Endodermal cell (in vitro differentiated cells): ENCODE data around the gene ELOF1. TPM values are rescaled to one million over a fixed set of nuclear protein-coding genes. Genes with fewer than 3 reads are reported as not detected.

Experiments used
- DNase-seq: peaks from one replicate; pipeline ENCODE4 v3.0.0-alpha.2; 2017
- H3K27ac ChIP-seq: 2 replicates; pipeline ENCODE4 v1.5.1; 2013; ENCODE audit warnings: mild to moderate bottlenecking, low read depth, low read length, moderate library complexity
- H3K27me3 ChIP-seq: 2 replicates; pipeline ENCODE4 v1.6.1; 2013; ENCODE audit warnings: mild to moderate bottlenecking, low read length, moderate library complexity; ENCODE audit not compliant: insufficient read depth, control insufficient read depth, poor library complexity, severe bottlenecking
- H3K36me3 ChIP-seq: 2 replicates; pipeline ENCODE4 v1.7.0; 2013; ENCODE audit warnings: mild to moderate bottlenecking, low read length, moderate library complexity; ENCODE audit not compliant: control insufficient read depth, insufficient read depth
- H3K4me1 ChIP-seq: one replicate; pipeline ENCODE4 v1.7.0; 2013; ENCODE audit warnings: low read length; ENCODE audit not compliant: control insufficient read depth, insufficient read depth
- H3K4me3 ChIP-seq: 2 replicates; pipeline ENCODE4 v1.5.1; 2013; ENCODE audit warnings: mild to moderate bottlenecking, low read length, moderate library complexity
- H3K9ac ChIP-seq: 2 replicates; pipeline ENCODE4 v1.6.1; 2013; ENCODE audit warnings: mild to moderate bottlenecking, low read length, moderate library complexity; ENCODE audit not compliant: poor library complexity, severe bottlenecking; ENCODE audit errors: extremely low read depth
- H3K9me3 ChIP-seq: 2 replicates; pipeline ENCODE4 v1.6.1; 2013; ENCODE audit warnings: mild to moderate bottlenecking, low read length, moderate library complexity; ENCODE audit not compliant: control insufficient read depth
- H3K27ac Mint-ChIP-seq: 2 replicates; pipeline ENCODE4 v1.8.0; 2020; ENCODE audit warnings: mixed read lengths
- H3K27me3 Mint-ChIP-seq: 2 replicates; pipeline ENCODE4 v1.8.0; 2021; ENCODE audit warnings: mild to moderate bottlenecking, mixed read lengths; ENCODE audit not compliant: insufficient read depth
- H3K36me3 Mint-ChIP-seq: 2 replicates; pipeline ENCODE4 v1.8.0; 2020; ENCODE audit warnings: low read depth, mixed read lengths
- H3K4me1 Mint-ChIP-seq: 2 replicates; pipeline ENCODE4 v1.8.0; 2020; ENCODE audit warnings: mixed read lengths
- H3K4me3 Mint-ChIP-seq: 2 replicates; pipeline ENCODE4 v1.8.0; 2020; ENCODE audit warnings: mild to moderate bottlenecking, moderate library complexity, mixed read lengths
- H3K9me3 Mint-ChIP-seq: 2 replicates; pipeline ENCODE4 v1.8.0; 2020; ENCODE audit warnings: mild to moderate bottlenecking, mixed read lengths
- CTCF ChIP-seq: fragments of 200-600 bp; sonication (generic); conservative IDR thresholded peaks from 2 replicates; pipeline ENCODE4 v1.5.0; 2021; ENCODE audit warnings: antibody characterized with exemption, mild to moderate bottlenecking
- WGBS, 2 experiments: methylation state at CpG; one replicate each; pipeline versions ENCODE4 v1.1.5 to v1.1.7; 2013; ENCODE audit warnings: missing lambda C conversion rate in 2 of 2, mixed read lengths in 1 of 2; ENCODE audit not compliant: insufficient coverage in 1 of 2, insufficient read length in 1 of 2; 5-methylcytosine and 5-hydroxymethylcytosine counted together
- total RNA-seq, 2 donors: library from RNA; stranded (reverse); fragmentation: NEBNext Ultra II Directional in 1 of 2; extraction: Animal tissue kit (Norgen Biotek cat#: 25700) in 1 of 2; gene quantifications; 2 replicates in 1 of 2; 3 replicates in 1 of 2; pipeline ENCODE4 v1.2.1, GENCODE V29; 2021

Gene ELOF1
- total RNA-seq, 2 donors from 2014 or later, result 62.6 to 68.7 TPM

GRCh38 chr19:11596156-11596555 lies 37.1 kb upstream of the ELOF1 start:
- no peak for DNase-seq
- peaks cover 8% of the 10 kb centered on the region for H3K9me3 ChIP-seq
- peaks cover 26% of the 10 kb centered on the region for H3K36me3 ChIP-seq
- TF ChIP-seq CTCF, result no peak
- H3K4me3 ChIP-seq, result no peak overlapping the region
- Mint-ChIP-seq H3K4me1 (no peaks in the 10 kb centered on the region), H3K4me3 (no peak overlapping the region), H3K36me3 (peaks cover 30% of the 10 kb centered on the region), H3K27ac (peak overlapping the region; percentile 52), H3K27me3 (no peaks in the 10 kb centered on the region), H3K9me3 (peaks cover 7% of the 10 kb centered on the region)
- H3K4me1 ChIP-seq, result peaks cover 3% of the 10 kb centered on the region
- no peaks in the 10 kb centered on the region for H3K27me3 ChIP-seq
- H3K9ac ChIP-seq, result no peak overlapping the region
- WGBS, 2 experiments, result 95 to 98% methylated on average over 8 to 10 of the region's 10 CpGs
- no peak overlapping the region for H3K27ac ChIP-seq

GRCh38 chr19:11594084-11594483 lies 35.1 kb upstream of the ELOF1 start:
- Histone ChIP-seq H3K4me3 (no peak overlapping the region), H3K9ac (no peak overlapping the region), H3K9me3 (no peaks in the 10 kb centered on the region), H3K27me3 (no peaks in the 10 kb centered on the region), H3K27ac (no peak overlapping the region), H3K36me3 (peaks cover 7% of the 10 kb centered on the region), H3K4me1 (peaks cover 3% of the 10 kb centered on the region)
- H3K27me3 Mint-ChIP-seq, result peaks cover 2% of the 10 kb centered on the region
- H3K36me3 Mint-ChIP-seq, result peaks cover 12% of the 10 kb centered on the region
- H3K4me3 Mint-ChIP-seq, result no peak overlapping the region
- 86 to 90% methylated on average over 2 to 4 of the region's 4 CpGs for WGBS, 2 experiments
- H3K4me1 Mint-ChIP-seq, result no peaks in the 10 kb centered on the region
- no peaks in the 10 kb centered on the region for H3K9me3 Mint-ChIP-seq
- no peak for DNase-seq
- no peak overlapping the region for H3K27ac Mint-ChIP-seq
- no peak for TF ChIP-seq CTCF

- no peaks in the 10 kb centered on the region for H3K9me3 ChIP-seq
- peak; percentile 12 for TF ChIP-seq CTCF
- Mint-ChIP-seq H3K36me3 (no peaks in the 10 kb centered on the region), H3K4me1 (no peaks in the 10 kb centered on the region), H3K27ac (no peak overlapping the region), H3K4me3 (no peak overlapping the region), H3K9me3 (no peaks in the 10 kb centered on the region), H3K27me3 (peaks cover 2% of the 10 kb centered on the region)
- no peak overlapping the region for H3K27ac ChIP-seq
- H3K27me3 ChIP-seq, result no peaks in the 10 kb centered on the region
- H3K4me1 ChIP-seq, result no peaks in the 10 kb centered on the region
- H3K36me3 ChIP-seq, result no peaks in the 10 kb centered on the region
- DNase-seq, result no peak
- no peak overlapping the region for H3K9ac ChIP-seq
- 91 to 98% methylated on average over 6 to 13 of the region's 13 CpGs for WGBS, 2 experiments
- no peak overlapping the region for H3K4me3 ChIP-seq
Observed at GRCh38 chr19:11587975-11588631, 29.1 kb upstream of the ELOF1 start.
